Thoracic aorta endothelial cell (primary cell): ENCODE results near the gene DAP3. TPM values are rescaled to one million over a fixed set of nuclear protein-coding genes. Genes with fewer than 3 reads are reported as not detected.

Experiments used
- total RNA-seq: library from RNA; depleted of rRNA; stranded (reverse); fragments of >200 nt; gene quantifications from 2 replicates; pipeline ENCODE4 v1.2.3, GENCODE V29; 2012

DAP3 gene
- 121 and 142 TPM in 2 replicates for total RNA-seq

GRCh38 chr1:155689081-155689607, at the start of gene DAP3:
Gene DAP3 (plus strand): TSS chr1:155689091. CDS start chr1:155709780, 20,689 bp downstream.

GRCh38 chr1:155688324-155689080, 389 bp upstream of the DAP3 start, which contains the start of gene YY1AP1:
Gene YY1AP1 (minus strand): TSS chr1:155688774. CDS start chr1:155680436, 8,338 bp downstream.

Other genes starting within 250 kb of the DAP3 start
- gene ASH1L, start 126.3 kb upstream of the DAP3 start, total RNA-seq = 39.4 and 39.6 TPM in 2 replicates
- gene MSTO1, start 78.9 kb upstream of the DAP3 start, total RNA-seq = 22.5 and 23.5 TPM in 2 replicates
- 42.7 and 48.9 TPM in 2 replicates for gene YY1AP1, start 317 bp upstream of the DAP3 start, total RNA-seq
- 48.1 and 50.3 TPM in 2 replicates for gene GON4L, start 168.1 kb downstream of the DAP3 start, total RNA-seq
- gene SYT11, start 170.5 kb downstream of the DAP3 start, total RNA-seq = 36.2 and 39.1 TPM in 2 replicates
- gene RIT1, start 222.3 kb downstream of the DAP3 start, total RNA-seq = 30.0 and 35.0 TPM in 2 replicates
- 49.7 and 55.1 TPM in 2 replicates for gene KHDC4, start 245.3 kb downstream of the DAP3 start, total RNA-seq